HG03025 (cell line): ENCODE results near the gene CR1.
"Not testable (repeated sequence)": the region's sequence is repeated elsewhere in the genome, so short reads cannot be mapped to it uniquely, and the experiment has no call there.

Experiments
- ATAC-seq: cut with Tn5 transposase; IDR thresholded peaks from one replicate; pipeline ENCODE4 v1.9.1; 2021; ENCODE audit warnings: mild to moderate bottlenecking, moderate library complexity; ENCODE audit not compliant: unreplicated experiment, low FRiP score

The CR1 gene

GRCh38 chr1:207578796-207579435 lies 83.0 kb downstream of the CR1 start:
- ATAC-seq: no peak

- no peak for ATAC-seq
Observed at GRCh38 chr1:207579436-207579799, 83.5 kb downstream of the CR1 start.

GRCh38 chr1:207581496-207582153 lies 85.7 kb downstream of the CR1 start:
- no peak for ATAC-seq

GRCh38 chr1:207589506-207589905 lies 93.5 kb downstream of the CR1 start:
- ATAC-seq: not testable (repeated sequence)

- not testable (repeated sequence) for ATAC-seq
Observed at GRCh38 chr1:207591205-207591604, 95.2 kb downstream of the CR1 start.

- ATAC-seq: not testable (repeated sequence)
Observed at GRCh38 chr1:207594095-207594494, 98.1 kb downstream of the CR1 start.

GRCh38 chr1:207603777-207604176 lies 107.8 kb downstream of the CR1 start:
- no peak for ATAC-seq

- no peak for ATAC-seq
Observed at GRCh38 chr1:207605444-207606361, 109.7 kb downstream of the CR1 start.

- ATAC-seq: no peak
Observed at GRCh38 chr1:207606362-207606755, 110.4 kb downstream of the CR1 start.

GRCh38 chr1:207612762-207613161 lies 116.8 kb downstream of the CR1 start:
- ATAC-seq: no peak

- no peak for ATAC-seq
Observed at GRCh38 chr1:207619871-207620542, 124.0 kb downstream of the CR1 start.

GRCh38 chr1:207620543-207620893 lies 124.6 kb downstream of the CR1 start:
- no peak for ATAC-seq

- not testable (repeated sequence) for ATAC-seq
Observed at GRCh38 chr1:207625504-207626071, 129.6 kb downstream of the CR1 start.

GRCh38 chr1:207626972-207627337 lies 131.0 kb downstream of the CR1 start:
- ATAC-seq: no peak

- no peak for ATAC-seq
Observed at GRCh38 chr1:207627496-207627895, 131.5 kb downstream of the CR1 start.

GRCh38 chr1:207628776-207629175 lies 132.8 kb downstream of the CR1 start:
- ATAC-seq: no peak

GRCh38 chr1:207631137-207631536 lies 135.2 kb downstream of the CR1 start:
- ATAC-seq: no peak

GRCh38 chr1:207633226-207633625 lies 137.3 kb downstream of the CR1 start:
- no peak for ATAC-seq

GRCh38 chr1:207633699-207634289 lies 137.8 kb downstream of the CR1 start:
- not testable (repeated sequence) for ATAC-seq

GRCh38 chr1:207634293-207634692 lies 138.3 kb downstream of the CR1 start:
- not testable (repeated sequence) for ATAC-seq
